ENCODE data around the gene SEC61G.
A peak's percentile ranks its signal among the peaks of the same experiment; 100 is the strongest.

The SEC61G gene

DNA sequence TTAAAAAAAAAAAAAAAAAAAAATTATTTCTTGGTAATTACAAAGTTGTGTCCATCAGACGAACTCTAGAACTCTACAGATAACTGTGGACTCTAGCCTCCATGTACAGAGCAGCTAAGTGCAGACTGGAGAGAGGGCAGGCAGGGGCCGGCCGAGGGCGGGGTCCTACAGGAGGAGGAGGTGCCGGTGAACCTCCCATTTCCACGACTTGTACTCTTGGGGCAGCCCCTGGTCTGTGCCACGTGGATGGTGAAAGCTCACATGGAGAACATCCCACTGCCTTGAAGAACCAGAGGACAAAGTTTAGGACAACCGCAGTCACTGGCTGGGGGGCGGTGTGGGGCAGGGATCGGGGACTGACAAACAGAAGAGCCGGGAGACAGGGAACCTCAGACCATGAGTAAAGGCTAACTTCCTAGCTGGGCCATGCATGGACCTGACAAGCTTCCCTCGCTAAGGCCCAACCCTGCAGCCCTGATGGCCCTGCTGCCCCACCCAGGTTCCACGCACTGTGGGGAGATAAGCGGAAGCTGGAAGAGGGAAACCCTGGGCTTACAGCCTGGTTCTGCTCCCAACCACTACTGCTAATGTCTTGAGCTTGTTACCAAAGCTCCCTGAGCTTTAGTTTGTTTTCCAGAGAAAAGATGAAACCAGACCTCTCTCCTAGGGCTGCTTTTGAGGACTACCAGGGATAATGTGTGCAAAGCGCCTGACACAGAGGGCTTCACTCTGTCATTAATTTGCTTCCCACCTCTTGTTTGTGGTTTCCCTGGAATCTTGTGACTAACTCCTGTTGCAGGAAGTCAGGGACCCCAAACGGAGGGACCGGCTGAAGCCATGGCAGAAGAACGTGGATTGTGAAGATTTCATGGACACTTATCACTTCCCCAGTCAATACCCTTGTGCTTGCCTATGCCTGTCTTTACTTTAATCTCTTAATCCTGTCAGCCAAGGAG is 16.1 kb upstream of the SEC61G start:
- Histone ChIP-seq H3K9me3 (ENCODE audit: control insufficient read depth, insufficient read depth, low read length) (peaks cover 13% of the 10 kb centered on the region; the same call in 1 of the 2 replicates), H3K4me3 (ENCODE audit: low read length) (no peak overlapping the region), H3K36me3 (ENCODE audit: control insufficient read depth, low read length) (no peaks in the 10 kb centered on the region), H3K27me3 (ENCODE audit: control insufficient read depth, low read length) (peaks cover 9% of the 10 kb centered on the region; the same call in 1 of the 2 replicates), H3F3A (ENCODE audit: control insufficient read depth, insufficient read depth) (no peaks in the 10 kb centered on the region), H3K9me2 (replicated peaks; ENCODE audit: control insufficient read depth, low read length) (no peaks in the 10 kb centered on the region), H3K4me1 (ENCODE audit: control insufficient read depth, low read length) (peaks cover 4% of the 10 kb centered on the region), H3K27ac (ENCODE audit: low read depth, low read length) (no peak overlapping the region), H3K79me2 (ENCODE audit: control insufficient read depth, low read length) (no peaks in the 10 kb centered on the region), H4K20me1 (ENCODE audit: control insufficient read depth, insufficient read depth, low read depth, low read length) (no peaks in the 10 kb centered on the region), H3K4me2 (ENCODE audit: low read length) (no peak overlapping the region)
- no peak for TF ChIP-seq EZH2phosphoT487 (IDR thresholded peaks at IDR 0.05; ENCODE audit: borderline replicate concordance, low read length)
- TF ChIP-seq, protein P1, sequence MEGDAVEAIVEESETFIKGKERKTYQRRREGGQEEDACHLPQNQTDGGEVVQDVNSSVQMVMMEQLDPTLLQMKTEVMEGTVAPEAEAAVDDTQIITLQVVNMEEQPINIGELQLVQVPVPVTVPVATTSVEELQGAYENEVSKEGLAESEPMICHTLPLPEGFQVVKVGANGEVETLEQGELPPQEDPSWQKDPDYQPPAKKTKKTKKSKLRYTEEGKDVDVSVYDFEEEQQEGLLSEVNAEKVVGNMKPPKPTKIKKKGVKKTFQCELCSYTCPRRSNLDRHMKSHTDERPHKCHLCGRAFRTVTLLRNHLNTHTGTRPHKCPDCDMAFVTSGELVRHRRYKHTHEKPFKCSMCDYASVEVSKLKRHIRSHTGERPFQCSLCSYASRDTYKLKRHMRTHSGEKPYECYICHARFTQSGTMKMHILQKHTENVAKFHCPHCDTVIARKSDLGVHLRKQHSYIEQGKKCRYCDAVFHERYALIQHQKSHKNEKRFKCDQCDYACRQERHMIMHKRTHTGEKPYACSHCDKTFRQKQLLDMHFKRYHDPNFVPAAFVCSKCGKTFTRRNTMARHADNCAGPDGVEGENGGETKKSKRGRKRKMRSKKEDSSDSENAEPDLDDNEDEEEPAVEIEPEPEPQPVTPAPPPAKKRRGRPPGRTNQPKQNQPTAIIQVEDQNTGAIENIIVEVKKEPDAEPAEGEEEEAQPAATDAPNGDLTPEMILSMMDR (IDR thresholded peaks at IDR 0.05; ENCODE audit: low read depth, low read length, poor library complexity, severe bottlenecking), result no peak

DNA sequence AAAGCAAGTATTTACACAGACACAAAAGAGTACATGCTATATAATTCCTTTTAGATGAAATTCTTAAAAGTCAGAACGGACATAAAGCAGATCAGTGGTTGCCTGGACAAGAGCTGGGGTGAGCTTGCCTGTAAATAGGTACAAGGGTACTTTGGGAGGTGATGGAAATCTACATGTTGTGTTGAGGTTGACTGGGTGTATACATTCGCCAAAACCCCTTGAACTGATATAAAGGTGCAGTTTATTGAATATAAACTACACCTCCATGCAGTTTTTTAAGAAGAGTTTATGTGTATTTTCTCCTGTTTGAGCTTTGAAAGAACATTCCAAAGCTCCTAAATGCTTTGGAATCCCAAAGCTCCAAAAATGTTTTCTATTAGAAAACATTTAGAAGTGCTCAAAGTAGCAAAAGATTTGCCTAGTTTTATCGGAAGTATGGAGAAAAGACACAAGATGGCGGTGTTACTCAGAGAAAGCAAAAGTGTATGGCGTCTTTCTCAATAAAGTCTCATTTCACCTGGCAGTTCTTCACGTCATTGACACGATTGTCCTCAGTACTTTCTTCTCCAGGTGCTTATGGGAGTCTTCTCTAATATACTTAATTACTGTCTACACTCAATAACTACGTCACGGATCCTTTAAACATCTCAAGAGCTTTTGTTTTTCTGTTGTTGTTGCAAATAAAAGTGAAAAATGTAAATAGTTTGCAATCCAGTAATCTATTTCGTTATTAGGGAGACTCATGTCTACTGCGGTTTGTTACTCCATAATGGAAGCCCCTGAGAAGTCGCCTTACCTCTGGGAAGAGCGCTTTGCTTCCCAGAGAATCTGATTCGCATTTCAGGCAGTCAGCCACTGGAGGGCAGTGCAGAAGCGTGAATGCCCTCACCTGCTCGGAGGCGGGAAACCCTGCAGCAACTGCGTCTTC is 14.7 kb upstream of the SEC61G start:
- Histone ChIP-seq H3K4me1 (ENCODE audit: control insufficient read depth, low read length) (peaks cover 4% of the 10 kb centered on the region), H3K27ac (ENCODE audit: low read depth, low read length) (no peak overlapping the region), H3K36me3 (ENCODE audit: control insufficient read depth, low read length) (no peaks in the 10 kb centered on the region), H3K79me2 (ENCODE audit: control insufficient read depth, low read length) (no peaks in the 10 kb centered on the region), H3K4me2 (ENCODE audit: low read length) (peak overlapping the region; percentile 70), H3K9me3 (ENCODE audit: control insufficient read depth, insufficient read depth, low read length) (peaks cover 13% of the 10 kb centered on the region; the same call in 1 of the 2 replicates), H3K9me2 (replicated peaks; ENCODE audit: control insufficient read depth, low read length) (no peaks in the 10 kb centered on the region), H3K4me3 (ENCODE audit: low read length) (peak overlapping the region; percentile 59), H3K27me3 (ENCODE audit: control insufficient read depth, low read length) (peaks cover 20% of the 10 kb centered on the region), H4K20me1 (ENCODE audit: control insufficient read depth, insufficient read depth, low read depth, low read length) (no peaks in the 10 kb centered on the region), H3F3A (ENCODE audit: control insufficient read depth, insufficient read depth) (no peaks in the 10 kb centered on the region)
- no peak for TF ChIP-seq EZH2phosphoT487 (IDR thresholded peaks at IDR 0.05; ENCODE audit: borderline replicate concordance, low read length)
- TF ChIP-seq, protein P1 (IDR thresholded peaks at IDR 0.05; ENCODE audit: low read depth, low read length, poor library complexity, severe bottlenecking), result peak; percentile 96

DNA sequence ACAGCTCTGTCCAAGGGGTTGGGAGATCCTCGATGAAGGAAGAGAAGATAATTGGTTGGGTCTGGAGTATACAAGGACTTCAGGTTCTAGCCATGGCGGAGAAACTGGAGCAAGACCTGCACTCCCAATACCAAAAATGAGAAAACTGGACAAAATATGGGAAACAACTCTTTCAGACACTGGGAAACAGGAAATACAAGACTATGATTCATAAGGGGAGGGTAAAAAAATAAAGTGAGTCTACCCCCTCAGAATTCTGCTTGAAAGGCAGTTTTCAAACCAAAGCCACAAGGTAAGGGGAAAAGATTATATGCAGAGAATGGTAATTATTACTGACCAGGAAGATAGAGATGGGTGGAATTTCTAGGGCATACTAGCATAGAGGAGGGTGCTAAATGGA is 10.2 kb upstream of the SEC61G start:
- H3K4me2 ChIP-seq (ENCODE audit: low read length), result no peak overlapping the region

More for the DNA sequence above, 10.2 kb upstream of the SEC61G start:
- H3K79me2 ChIP-seq (ENCODE audit: control insufficient read depth, low read length), result no peaks in the 10 kb centered on the region
- no peaks in the 10 kb centered on the region for H3K36me3 ChIP-seq (ENCODE audit: control insufficient read depth, low read length)
- peaks cover 4% of the 10 kb centered on the region for H3K4me1 ChIP-seq (ENCODE audit: control insufficient read depth, low read length)
- no peaks in the 10 kb centered on the region for H3K9me2 ChIP-seq (replicated peaks; ENCODE audit: control insufficient read depth, low read length)
- H3K27ac ChIP-seq (ENCODE audit: low read depth, low read length), result no peak overlapping the region
- H3K4me3 ChIP-seq (ENCODE audit: low read length), result no peak overlapping the region
- H3F3A ChIP-seq (ENCODE audit: control insufficient read depth, insufficient read depth), result no peaks in the 10 kb centered on the region
- H3K9me3 ChIP-seq (ENCODE audit: control insufficient read depth, insufficient read depth, low read length), result no peaks in the 10 kb centered on the region
- H4K20me1 ChIP-seq (ENCODE audit: control insufficient read depth, insufficient read depth, low read depth, low read length), result no peaks in the 10 kb centered on the region
- TF ChIP-seq EZH2phosphoT487 (IDR thresholded peaks at IDR 0.05; ENCODE audit: borderline replicate concordance, low read length), result no peak
- TF ChIP-seq, protein P1 (IDR thresholded peaks at IDR 0.05; ENCODE audit: low read depth, low read length, poor library complexity, severe bottlenecking), result no peak
- H3K27me3 ChIP-seq (ENCODE audit: control insufficient read depth, low read length), result peaks cover 20% of the 10 kb centered on the region

Measured in DOHH2 (cell line).